SK-N-SH treated with all-trans-retinoic acid at 6 μM for 48 hours (cell line): ENCODE data around the gene GAK.

Source experiments
- ARNTL ChIP-seq: fragments of 450-650 bp; formaldehyde crosslinking; IDR thresholded peaks from 2 replicates; pipeline ENCODE4 v1.5.0; 2020; ENCODE audit warnings: low read depth, mild to moderate bottlenecking, moderate library complexity, borderline replicate concordance
- CREB5 ChIP-seq: fragments of 250-450 bp; sonication (Bioruptor Pico); IDR thresholded peaks from 2 replicates; pipeline ENCODE4 v1.5.1; 2020; ENCODE audit warnings: low read depth, mild to moderate bottlenecking, moderate library complexity
- CSRNP3 ChIP-seq: fragments of 250-450 bp; sonication (Bioruptor Pico); IDR thresholded peaks from 2 replicates; pipeline ENCODE4 v1.5.1; 2021; ENCODE audit warnings: mild to moderate bottlenecking, moderate library complexity
- ISL1 ChIP-seq: fragments of 250-450 bp; sonication (Bioruptor Pico); IDR thresholded peaks from 2 replicates; pipeline ENCODE4 v2.1.2; 2022; ENCODE audit warnings: mild to moderate bottlenecking, moderate library complexity

- TF ChIP-seq ISL1 (CRISPR knock-in tag): no peak
- TF ChIP-seq CSRNP3 (CRISPR knock-in tag): no peak
- TF ChIP-seq CREB5: no peak
- no peak for TF ChIP-seq ARNTL
Observed at GRCh38 chr4:905485-906338, 26.4 kb downstream of the GAK start.
